GM12891 (cell line): Measurements from ENCODE around the gene ZNF836.

Source experiments
- PAX5 ChIP-seq: IDR thresholded peaks from 2 replicates; pipeline ENCODE4 v1.6.1; 2011; ENCODE audit warnings: low read length, moderate library complexity, mild to moderate bottlenecking; ENCODE audit not compliant: insufficient read depth, severe bottlenecking
- POLR2A ChIP-seq: IDR thresholded peaks from 2 replicates; pipeline ENCODE4 v1.6.1; 2011; ENCODE audit warnings: low read depth, low read length, control low read depth
- POLR2AphosphoS5 ChIP-seq: IDR thresholded peaks from 2 replicates; pipeline ENCODE4 v1.6.1; 2011; ENCODE audit warnings: low read depth, low read length, control low read depth
- SPI1 ChIP-seq: IDR thresholded peaks from 2 replicates; pipeline ENCODE4 v1.6.1; 2011; ENCODE audit warnings: low read depth, low read length, control low read depth
- TAF1 ChIP-seq: IDR thresholded peaks from 2 replicates; pipeline ENCODE4 v1.6.1; 2011; ENCODE audit warnings: low read depth, low read length, control low read depth

GRCh38 chr19:52211203-52211602, 39.8 kb upstream of the ZNF836 start:
- TF ChIP-seq POLR2AphosphoS5, result no peak
- TF ChIP-seq TAF1, result no peak
- TF ChIP-seq POLR2A, result no peak
- no peak for TF ChIP-seq SPI1
- TF ChIP-seq PAX5, result no peak
